H1 (cell line): Measurements from ENCODE around the gene LEMD2. TPM values are rescaled to one million over a fixed set of nuclear protein-coding genes. Genes with fewer than 3 reads are reported as not detected.

ENCODE experiments used
- CTCF ChIA-PET: fragments of 300-600 bp; sonication (Branson Sonifier 250); formaldehyde crosslinking; loops from one replicate; lab custom pipeline; 2021; ENCODE audit not compliant: partially characterized antibody; lab: Charles Lee
- POLR2A ChIA-PET: fragments of 300-600 bp; sonication (Branson Sonifier 250); formaldehyde crosslinking; loops from one replicate; lab custom pipeline; 2021; ENCODE audit warnings: inconsistent platforms; ENCODE audit not compliant: partially characterized antibody; lab: Charles Lee
- DNase-seq, 2 experiments: peaks; one replicate each; pipeline versions ENCODE4 v3.0.0 to v3.0.0-alpha.2; 2010 to 2022; ENCODE audit warnings: low spot score in 2 of 2, low read depth in 1 of 2, mixed read lengths in 1 of 2
- FAIRE-seq: peaks from 2 replicates; lab custom pipeline; 2011; peaks lifted over from hg19 to GRCh38; lab: Jason Lieb, UNC
- H2AFZ ChIP-seq: 2 replicates; pipeline ENCODE4 v1.8.1; 2012; ENCODE audit warnings: low read length, inconsistent platforms
- H2AK5ac ChIP-seq: 2 replicates; pipeline ENCODE4 v1.6.1; 2013; ENCODE audit warnings: low read depth, low read length
- H2BK120ac ChIP-seq: replicated peaks from 2 replicates; pipeline ENCODE3; 2013; ENCODE audit warnings: low read depth, low read length, inconsistent platforms
- H2BK12ac ChIP-seq: 2 replicates; pipeline ENCODE4 v1.6.1; 2013; ENCODE audit warnings: low read depth, low read length
- H2BK15ac ChIP-seq: 2 replicates; pipeline ENCODE4 v1.6.1; 2013; ENCODE audit warnings: low read length
- H2BK20ac ChIP-seq: 2 replicates; pipeline ENCODE4 v1.6.1; 2013; ENCODE audit warnings: low read length
- H2BK5ac ChIP-seq: 2 replicates; pipeline ENCODE4 v1.6.1; 2013; ENCODE audit warnings: low read depth, low read length
- H3K14ac ChIP-seq: 2 replicates; pipeline ENCODE4 v1.6.1; 2013; ENCODE audit warnings: inconsistent platforms; ENCODE audit not compliant: insufficient read length
- H3K18ac ChIP-seq: 2 replicates; pipeline ENCODE4 v1.6.1; 2013; ENCODE audit warnings: low read length; ENCODE audit errors: extremely low read depth
- H3K23ac ChIP-seq: 2 replicates; pipeline ENCODE4 v1.6.1; 2013; ENCODE audit warnings: inconsistent platforms; ENCODE audit not compliant: insufficient read length
- H3K23me2 ChIP-seq: 2 replicates; pipeline ENCODE4 v1.6.1; 2013; ENCODE audit warnings: low read depth, low read length
- H3K27ac ChIP-seq: 2 replicates; pipeline ENCODE4 v1.6.1; 2011; ENCODE audit warnings: low read depth, low read length, inconsistent platforms
- H3K27me3 ChIP-seq, 4 experiments: replicated peaks in 1 of 4; 1 replicate in 1 of 4; 2 replicates in 3 of 4; pipeline versions ENCODE4 v1.6.1 to v1.8.1; 2011 to 2013; ENCODE audit warnings: low read length in 3 of 4, mild to moderate bottlenecking in 3 of 4, inconsistent platforms in 2 of 4, mixed read lengths in 2 of 4, moderate library complexity in 1 of 4; ENCODE audit not compliant: control insufficient read depth in 3 of 4, insufficient read depth in 3 of 4; ENCODE audit errors: extremely low read depth in 1 of 4
- H3K36me3 ChIP-seq, 4 experiments: 2 replicates each; pipeline versions ENCODE4 v1.6.1 to v1.8.1; 2011 to 2013; ENCODE audit warnings: mild to moderate bottlenecking in 4 of 4, low read length in 3 of 4, moderate library complexity in 2 of 4, control low read depth in 1 of 4, inconsistent platforms in 1 of 4; ENCODE audit not compliant: insufficient read depth in 4 of 4, control insufficient read depth in 2 of 4
- H3K4ac ChIP-seq: replicated peaks from 2 replicates; pipeline ENCODE3; 2013; ENCODE audit warnings: low read length, low read depth, mixed read lengths, inconsistent platforms; ENCODE audit not compliant: insufficient read length
- H3K4me1 ChIP-seq, 4 experiments: replicated peaks in 1 of 4; 1 replicate in 1 of 4; 2 replicates in 3 of 4; pipeline versions ENCODE4 v1.6.1 to v1.8.1; 2011 to 2013; ENCODE audit warnings: low read length in 3 of 4, inconsistent platforms in 2 of 4, mixed read lengths in 1 of 4; ENCODE audit not compliant: insufficient read depth in 4 of 4, control insufficient read depth in 3 of 4
- H3K4me2 ChIP-seq, 2 experiments: 2 replicates each; pipeline versions ENCODE4 v1.6.1 to v1.8.1; 2011 to 2013; ENCODE audit warnings: low read depth in 2 of 2, low read length in 2 of 2, control low read depth in 1 of 2, inconsistent platforms in 1 of 2, mild to moderate bottlenecking in 1 of 2; ENCODE audit not compliant: insufficient read depth in 1 of 2
- H3K4me3 ChIP-seq, 4 experiments: fragments of 200-600, 300-600 bp in 1 of 4; sonication (generic), shearing (Covaris generic), sonication (Bioruptor Twin) in 1 of 4; 2 replicates each; pipeline versions ENCODE4 v1.5.1 to v1.8.1; 2011 to 2016; ENCODE audit warnings: low read length in 4 of 4, low read depth in 3 of 4, control low read depth in 2 of 4, inconsistent platforms in 2 of 4, mild to moderate bottlenecking in 2 of 4, mixed read lengths in 1 of 4, moderate library complexity in 1 of 4; ENCODE audit not compliant: insufficient read depth in 2 of 4; ENCODE audit errors: extremely low read depth in 1 of 4
- H3K56ac ChIP-seq: replicated peaks from 2 replicates; pipeline ENCODE3; 2013; ENCODE audit warnings: low read depth, mild to moderate bottlenecking, mixed read lengths, low read length, inconsistent platforms; ENCODE audit not compliant: insufficient read length
- H3K79me1 ChIP-seq: 2 replicates; pipeline ENCODE4 v1.6.1; 2013; ENCODE audit warnings: low read depth, low read length, control low read depth
- H3K79me2 ChIP-seq, 2 experiments: 2 replicates each; pipeline versions ENCODE4 v1.6.1 to v1.8.1; 2012 to 2013; ENCODE audit warnings: low read length in 2 of 2, mild to moderate bottlenecking in 2 of 2, inconsistent platforms in 1 of 2; ENCODE audit not compliant: insufficient read depth in 2 of 2, control insufficient read depth in 1 of 2
- H3K9ac ChIP-seq, 4 experiments: replicated peaks in 1 of 4; 1 replicate in 1 of 4; 2 replicates in 3 of 4; pipeline versions ENCODE4 v1.6.1 to v1.8.1; 2011 to 2013; ENCODE audit warnings: low read depth in 3 of 4, low read length in 3 of 4, control low read depth in 2 of 4, mild to moderate bottlenecking in 2 of 4, moderate library complexity in 2 of 4, inconsistent platforms in 1 of 4; ENCODE audit errors: extremely low read depth in 1 of 4
- H3K9me3 ChIP-seq, 2 experiments: 2 replicates each; pipeline versions ENCODE4 v1.6.1 to v1.8.1; 2012 to 2013; ENCODE audit warnings: mild to moderate bottlenecking in 2 of 2, moderate library complexity in 2 of 2, control low read depth in 1 of 2, inconsistent platforms in 1 of 2, low read depth in 1 of 2, low read length in 1 of 2, mixed read lengths in 1 of 2; ENCODE audit not compliant: insufficient read depth in 2 of 2
- H4K20me1 ChIP-seq, 2 experiments: replicated peaks in 1 of 2; 2 replicates each; pipeline versions ENCODE3 to v1.8.1; 2011 to 2013; ENCODE audit warnings: inconsistent platforms in 2 of 2, low read length in 2 of 2, mild to moderate bottlenecking in 1 of 2; ENCODE audit not compliant: insufficient read depth in 2 of 2, control insufficient read depth in 1 of 2
- H4K5ac ChIP-seq: 2 replicates; pipeline ENCODE4 v1.6.1; 2013; ENCODE audit warnings: low read length, low read depth, mixed read lengths, inconsistent platforms; ENCODE audit not compliant: insufficient read length
- H4K8ac ChIP-seq: 2 replicates; pipeline ENCODE4 v1.8.0; 2013; ENCODE audit warnings: mild to moderate bottlenecking, moderate library complexity, low read length, inconsistent platforms; ENCODE audit not compliant: insufficient read depth; ENCODE audit errors: extremely low read depth
- H4K91ac ChIP-seq: replicated peaks from 2 replicates; pipeline ENCODE3; 2013; ENCODE audit warnings: low read length, mixed read lengths, inconsistent platforms; ENCODE audit not compliant: insufficient read length
- CBX8 ChIP-seq: fragments of 300-800, 300-1000 bp; sonication (generic); IDR thresholded peaks from 2 replicates; pipeline ENCODE4 v1.7.1; 2016; ENCODE audit warnings: low read depth, low read length, borderline replicate concordance
- CHD1 ChIP-seq: IDR thresholded peaks from 2 replicates; pipeline ENCODE4 v1.6.1; 2012; ENCODE audit warnings: low read depth, low read length, improper control_type of control experiment
- EZH2 ChIP-seq: fragments of 200-600 bp; sonication (generic); IDR thresholded peaks from 2 replicates; pipeline ENCODE4 v1.7.1; 2012; ENCODE audit warnings: low read depth, mild to moderate bottlenecking, moderate library complexity, low read length, inconsistent platforms; ENCODE audit not compliant: severe bottlenecking
- GTF2F1 ChIP-seq: IDR thresholded peaks from 2 replicates; pipeline ENCODE4 v1.6.1; 2012; ENCODE audit warnings: low read depth, low read length, improper control_type of control experiment, borderline replicate concordance
- KDM4A ChIP-seq: IDR thresholded peaks from one replicate; pipeline ENCODE4 v1.7.1; 2012; ENCODE audit warnings: low read depth, mild to moderate bottlenecking, moderate library complexity, low read length, inconsistent platforms; ENCODE audit not compliant: severe bottlenecking
- KDM5A ChIP-seq: fragments of 200-600 bp; IDR thresholded peaks from 2 replicates; pipeline ENCODE4 v1.7.1; 2012; ENCODE audit warnings: mild to moderate bottlenecking, low read length, inconsistent platforms, mixed read lengths
- MAFK ChIP-seq: IDR thresholded peaks from 2 replicates; pipeline ENCODE4 v1.6.1; 2012; ENCODE audit warnings: low read depth, mild to moderate bottlenecking, improper control_type of control experiment, low read length
- SAP30 ChIP-seq: fragments of 300-600 bp; sonication (generic); IDR thresholded peaks from 2 replicates; pipeline ENCODE4 v1.7.1; 2012; ENCODE audit warnings: low read length, moderate library complexity, mild to moderate bottlenecking, inconsistent platforms; ENCODE audit not compliant: insufficient read depth, insufficient replicate concordance
- SIX5 ChIP-seq: IDR thresholded peaks from 2 replicates; pipeline ENCODE4 v1.6.1; 2011; ENCODE audit warnings: mild to moderate bottlenecking, low read depth, low read length
- SP2 ChIP-seq: IDR thresholded peaks from 2 replicates; pipeline ENCODE4 v1.6.1; 2012; ENCODE audit warnings: mild to moderate bottlenecking, low read length, inconsistent platforms
- TAF1 ChIP-seq: IDR thresholded peaks from 2 replicates; pipeline ENCODE4 v1.6.1; 2011; ENCODE audit warnings: mild to moderate bottlenecking, low read depth, low read length
- YY1 ChIP-seq: IDR thresholded peaks from 2 replicates; pipeline ENCODE4 v1.6.1; 2011; ENCODE audit warnings: low read depth, mild to moderate bottlenecking, low read length
- ZNF274 ChIP-seq: IDR thresholded peaks from 2 replicates; pipeline ENCODE4 v1.7.0; 2012; ENCODE audit warnings: low read length, borderline replicate concordance; ENCODE audit errors: extremely low read depth
- WGBS, 2 experiments: shearing (Covaris generic) in 1 of 2; methylation state at CpG; one replicate each; pipeline versions ENCODE4 v1.1.6 to v1.1.7; 2013 to 2015; ENCODE audit warnings: low lambda C conversion rate in 2 of 2, mixed read lengths in 2 of 2, inconsistent platforms in 1 of 2, low coverage in 1 of 2, missing lambda C conversion rate in 1 of 2; ENCODE audit not compliant: insufficient replicate concordance in 2 of 2, insufficient coverage in 1 of 2, insufficient read length in 1 of 2; ENCODE audit errors: extremely low coverage in 1 of 2, missing lambda C conversion rate in 1 of 2; 5-methylcytosine and 5-hydroxymethylcytosine counted together
- polyA plus RNA-seq, 7 experiments: library from polyadenylated mRNA; depleted of rRNA in 3 of 7; stranded (reverse) in 5 of 7; unstranded in 2 of 7; fragments of >200 nt in 5 of 7; fragments of 200-250 nt in 2 of 7; gene quantifications; 1 replicate in 5 of 7; 2 replicates in 1 of 7; 4 replicates in 1 of 7; pipeline versions ENCODE4 v1.2.1 to v1.2.3, GENCODE V29; 2011 to 2013; ENCODE audit warnings: missing spikeins in 2 of 7, mixed read lengths in 2 of 7
- total RNA-seq: library from RNA; stranded (reverse); fragmentation: NEBNext Ultra II Directional; extraction: Animal tissue kit (Norgen Biotek cat#: 25700); gene quantifications from 2 replicates; pipeline ENCODE4 v1.2.1, GENCODE V29; 2021

The LEMD2 gene
- total and polyA plus RNA-seq, 2 of the 8 experiments (the other 6 are each of a cell fraction or from before 2014, with no cell fraction given) = 32.7 to 57.3 TPM

- no peak overlapping the region for H3K4me3 ChIP-seq
- no peak overlapping the region for H2BK20ac ChIP-seq
- no peak overlapping the region for H2AK5ac ChIP-seq
- ChIA-PET CTCF (interaction anchor here (0.7 to 1.9 kb wide), 13 partner anchors 8 to 222 kb away, joined by 3 to 5 read pairs (median 3); partner anchors contain the start of gene IP6K3), POLR2A (interaction anchor here (1.0 to 1.2 kb wide), 3 partner anchors 9 to 43 kb away, joined by 3 read pairs; partner anchors contain the start of genes IP6K3 and UQCC2)
- no peak overlapping the region; the same call in 1 of the 2 replicates for H3K18ac ChIP-seq
- H3K27me3 ChIP-seq = no peaks in the 10 kb centered on the region; a peak in 2 of 7 replicates
- H2BK120ac ChIP-seq = no peak overlapping the region
- H2BK15ac ChIP-seq = no peak overlapping the region
- no peaks in the 10 kb centered on the region for H4K20me1 ChIP-seq
- H4K91ac ChIP-seq = no peak overlapping the region
- H2BK12ac ChIP-seq = no peak overlapping the region
- H3K79me1 ChIP-seq = no peaks in the 10 kb centered on the region
- FAIRE-seq (no peak), DNase-seq (no peak)
- WGBS, 2 experiments = 87% methylated on average over 15 of the region's 15 CpGs; no CpG with 5 or more reads in 1 of the 2 experiments
- no peak overlapping the region for H3K4ac ChIP-seq
- no peak overlapping the region for H3K14ac ChIP-seq
- no peak overlapping the region for H3K4me2 ChIP-seq
- H3K9ac ChIP-seq = no peak overlapping the region; a peak in 1 of 7 replicates
- no peak overlapping the region for H2BK5ac ChIP-seq
- no peaks in the 10 kb centered on the region for H3K23me2 ChIP-seq
- H2AFZ ChIP-seq = no peak overlapping the region
- no peak overlapping the region for H3K27ac ChIP-seq
- no peaks in the 10 kb centered on the region for H3K9me3 ChIP-seq
- H3K56ac ChIP-seq = no peak overlapping the region
- no peaks in the 10 kb centered on the region for H3K36me3 ChIP-seq
- H4K8ac ChIP-seq = no peak overlapping the region; the same call in 1 of the 2 replicates
- no peaks in the 10 kb centered on the region for H3K79me2 ChIP-seq
- H4K5ac ChIP-seq = no peak overlapping the region
- H3K4me1 ChIP-seq = no peaks in the 10 kb centered on the region
- H3K23ac ChIP-seq = no peak overlapping the region
- TF ChIP-seq EZH2 (no peak), SAP30 (no peak), SIX5 (no peak), KDM4A (no peak), CHD1 (no peak), TAF1 (no peak), SP2 (no peak), GTF2F1 (no peak), KDM5A (no peak), MAFK (no peak), CBX8 (no peak), YY1 (no peak), ZNF274 (no peak)
These were observed 51.5 kb downstream of the LEMD2 start for GRCh38 chr6:33737267-33738026.
